Liver (tissue), 3 donors: ENCODE results near the gene KCTD5.

ENCODE experiments used
- CTCF ChIP-seq: fragments of 150-350 bp; IDR thresholded peaks from 2 replicates; pipeline ENCODE4 v1.5.1; 2017; ENCODE audit warnings: improper control_type of control experiment, low read depth, low read length; ENCODE audit not compliant: missing input control
- RXRA ChIP-seq, 2 donors: IDR thresholded peaks; 2 replicates each; pipeline ENCODE4 v1.6.1; 2017 to 2018; ENCODE audit warnings: antibody characterized with exemption in 2 of 2, mild to moderate bottlenecking in 1 of 2
- donor health status: healthy.
- donor health status: healthy.

GRCh38 chr16:2751577-2752034 is 69.3 kb downstream of the KCTD5 start:
- TF ChIP-seq CTCF = no peak
- no peak for TF ChIP-seq RXRA (IDR thresholded peaks at IDR 0.05)
